ENCODE data around the gene RIN2.
A peak's percentile ranks its signal among the peaks of the same experiment; 100 is the strongest.

The RIN2 gene

DNA sequence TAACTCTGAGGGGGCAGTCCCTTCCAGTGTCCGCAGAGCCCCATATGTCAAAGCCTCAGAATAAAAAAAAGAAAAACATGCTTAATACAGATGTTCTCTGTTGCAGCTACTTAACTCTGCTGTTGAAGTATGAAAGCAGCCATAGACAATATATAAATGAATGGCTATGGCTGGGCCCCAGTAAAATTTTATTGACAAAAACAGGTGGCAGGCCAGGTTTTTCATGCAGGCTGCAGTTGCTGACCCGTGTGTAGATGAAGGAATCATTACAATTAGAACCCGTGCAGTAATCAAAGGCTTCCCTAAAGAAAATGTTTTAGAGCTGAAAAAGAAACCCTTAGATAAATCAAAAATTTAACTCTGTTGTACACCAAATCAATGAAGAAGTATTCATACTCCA is 13.0 kb upstream of the RIN2 start:
- no peak for TF ChIP-seq CTCF (IDR thresholded peaks at IDR 0.05)
- Histone ChIP-seq H3K27ac (no peak overlapping the region), H3K4me3 (no peak overlapping the region)
- DNase-seq (ENCODE audit: low spot score): peak; percentile 9

- TF ChIP-seq CTCF (IDR thresholded peaks at IDR 0.05): no peak
- no peak for DNase-seq (ENCODE audit: low spot score)
- no peak overlapping the region for H3K4me3 ChIP-seq
- no peak overlapping the region for H3K27ac ChIP-seq
These were observed 12.5 kb upstream of the RIN2 start for GRCh38 chr20:19745584-19745983.

DNA sequence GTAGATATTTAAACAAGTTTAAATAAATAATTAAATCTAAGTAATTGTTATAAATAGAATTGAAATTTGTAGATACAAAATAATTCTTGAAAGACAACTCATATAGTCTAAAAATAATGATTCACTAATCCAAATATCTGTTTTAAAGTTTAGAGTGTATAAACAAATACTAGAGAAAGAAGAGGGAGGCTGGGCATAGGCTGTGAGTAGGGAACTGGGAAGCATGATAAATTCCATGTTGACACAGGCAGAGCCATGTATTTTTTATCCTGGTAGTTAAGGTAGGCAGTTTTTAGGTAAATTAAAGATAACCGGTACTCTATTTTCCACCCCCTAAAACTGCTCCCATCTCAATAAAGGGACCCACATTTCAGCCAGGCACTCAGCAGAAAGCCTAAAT is 11.7 kb upstream of the RIN2 start:
- DNase-seq (ENCODE audit: low spot score): no peak
- TF ChIP-seq CTCF (IDR thresholded peaks at IDR 0.05): no peak
- no peak overlapping the region for H3K4me3 ChIP-seq
- no peak overlapping the region for H3K27ac ChIP-seq

GRCh38 chr20:19747903-19748302 is 10.2 kb upstream of the RIN2 start:
- no peak overlapping the region for H3K4me3 ChIP-seq
- no peak overlapping the region for H3K27ac ChIP-seq
- TF ChIP-seq CTCF (IDR thresholded peaks at IDR 0.05): no peak
- no peak for DNase-seq (ENCODE audit: low spot score)

DNA sequence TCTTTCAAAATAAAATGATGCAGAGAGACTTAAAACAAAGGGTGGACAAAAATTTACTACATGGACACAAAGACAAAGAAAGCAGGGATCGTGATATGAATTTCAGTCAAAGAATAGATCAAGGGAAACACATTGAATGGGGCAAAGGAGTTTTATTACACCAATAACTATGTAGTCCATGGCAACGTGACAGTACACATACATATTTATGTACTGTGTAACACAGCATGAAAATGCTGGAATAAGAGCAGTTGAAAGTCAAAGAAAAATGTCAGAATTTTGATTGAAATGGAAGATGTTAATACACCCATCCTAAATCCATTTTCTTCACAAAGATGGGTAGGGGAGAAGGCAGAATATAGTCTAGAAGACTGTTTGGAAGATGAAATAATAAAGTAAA is 9.4 kb upstream of the RIN2 start:
- H3K27ac ChIP-seq: no peak overlapping the region
- no peak for DNase-seq (ENCODE audit: low spot score)
- no peak overlapping the region for H3K4me3 ChIP-seq
- no peak for TF ChIP-seq CTCF (IDR thresholded peaks at IDR 0.05)

- TF ChIP-seq CTCF (IDR thresholded peaks at IDR 0.05): no peak
- DNase-seq (ENCODE audit: low spot score): peak; percentile 5
- Histone ChIP-seq H3K27ac (no peak overlapping the region), H3K4me3 (no peak overlapping the region)
These were observed 8.4 kb upstream of the RIN2 start for GRCh38 chr20:19749618-19750071.

- TF ChIP-seq CTCF (IDR thresholded peaks at IDR 0.05): no peak
- Histone ChIP-seq H3K27ac (no peak overlapping the region), H3K4me3 (no peak overlapping the region)
- DNase-seq (ENCODE audit: low spot score): peak; percentile 14
These were observed 7.9 kb upstream of the RIN2 start for GRCh38 chr20:19750101-19750606.

All from coronary artery (tissue), 2 donors.